Neural cell (in vitro differentiated cells): ENCODE data around the gene SFT2D1. TPM values are rescaled to one million over a fixed set of nuclear protein-coding genes. Genes with fewer than 3 reads are reported as not detected.

Experiments
- H2AFZ ChIP-seq: fragments of 200-600, 300-800 bp; sonication (generic), shearing (Covaris generic); 2 replicates; pipeline ENCODE4 v1.6.0; 2014; ENCODE audit warnings: low read depth, mild to moderate bottlenecking, antibody characterized with exemption, low read length, moderate library complexity
- H3F3A ChIP-seq: fragments of 200-600 bp; shearing (Covaris generic); 2 replicates; pipeline ENCODE4 v1.6.1; 2016; ENCODE audit warnings: mild to moderate bottlenecking, moderate library complexity, mixed read lengths, antibody characterized with exemption, low read length; ENCODE audit not compliant: insufficient read depth, poor library complexity, severe bottlenecking
- H3K27ac ChIP-seq: fragments of 200-600, 300-800 bp; sonication (generic), shearing (Covaris generic); 2 replicates; pipeline ENCODE4 v1.5.1; 2014; ENCODE audit warnings: mild to moderate bottlenecking, low read length, moderate library complexity
- H3K27me3 ChIP-seq: fragments of 300-800, 200-600 bp; sonication (generic), shearing (Covaris generic); 2 replicates; pipeline ENCODE4 v1.6.0; 2014; ENCODE audit warnings: mild to moderate bottlenecking, low read depth, low read length, moderate library complexity; ENCODE audit not compliant: insufficient read depth
- H3K36me3 ChIP-seq: fragments of 300-800, 200-600 bp; sonication (generic), shearing (Covaris generic); 2 replicates; pipeline ENCODE4 v1.5.1; 2014; ENCODE audit warnings: mild to moderate bottlenecking, antibody characterized with exemption, low read length, moderate library complexity; ENCODE audit not compliant: insufficient read depth
- H3K4me2 ChIP-seq: fragments of 300-800, 200-600 bp; sonication (generic), shearing (Covaris generic); 2 replicates; pipeline ENCODE4 v1.6.0; 2014; ENCODE audit warnings: mild to moderate bottlenecking, low read length
- H3K4me3 ChIP-seq: fragments of 300-800, 200-600 bp; sonication (generic), shearing (Covaris generic); 2 replicates; pipeline ENCODE4 v1.5.1; 2014; ENCODE audit warnings: mild to moderate bottlenecking, low read length, moderate library complexity
- H3K79me2 ChIP-seq: fragments of 200-600 bp; shearing (Covaris generic); replicated peaks from 2 replicates; pipeline ENCODE4 v1.6.0; 2014; ENCODE audit warnings: mild to moderate bottlenecking, low read length, moderate library complexity; ENCODE audit not compliant: insufficient read depth
- H3K9ac ChIP-seq: fragments of 300-800, 200-600 bp; sonication (generic), shearing (Covaris generic); 2 replicates; pipeline ENCODE4 v1.6.1; 2016; ENCODE audit warnings: mild to moderate bottlenecking, low read length, mixed read lengths
- H3K9me2 ChIP-seq: fragments of 200-600 bp; shearing (Covaris generic); 2 replicates; pipeline ENCODE4 v1.6.1; 2016; ENCODE audit warnings: mild to moderate bottlenecking, low read length, mixed read lengths; ENCODE audit not compliant: insufficient read depth
- H3K9me3 ChIP-seq: fragments of 200-600, 300-800 bp; sonication (generic), shearing (Covaris generic); 2 replicates; pipeline ENCODE4 v1.6.1; 2016; ENCODE audit warnings: mild to moderate bottlenecking, mixed run types, low read length, moderate library complexity, mixed read lengths
- H4K20me1 ChIP-seq: fragments of 200-600 bp; shearing (Covaris generic); 2 replicates; pipeline ENCODE4 v1.6.1; 2016; ENCODE audit warnings: mild to moderate bottlenecking, mixed run types; ENCODE audit not compliant: insufficient read depth
- EP300 ChIP-seq: fragments of 450-650 bp; conservative IDR thresholded peaks from 2 replicates; pipeline ENCODE4 v1.6.1; 2014; ENCODE audit warnings: antibody characterized with exemption, mild to moderate bottlenecking, moderate library complexity; ENCODE audit not compliant: poor library complexity, severe bottlenecking
- EZH2 ChIP-seq: fragments of 200-600, 300-800 bp; shearing (Covaris generic), sonication (generic); IDR thresholded peaks from 2 replicates; pipeline ENCODE4 v1.6.1; 2014; ENCODE audit warnings: antibody characterized with exemption, low read length, borderline replicate concordance, mild to moderate bottlenecking; ENCODE audit not compliant: insufficient read depth, poor library complexity, severe bottlenecking
- MXI1 ChIP-seq: fragments of 450-650 bp; conservative IDR thresholded peaks from 2 replicates; pipeline ENCODE4 v1.6.1; 2014; ENCODE audit warnings: antibody characterized with exemption, mild to moderate bottlenecking; ENCODE audit not compliant: poor library complexity, severe bottlenecking
- POLR2AphosphoS5 ChIP-seq: IDR thresholded peaks from 2 replicates; pipeline ENCODE4 v1.6.1; 2012
- RAD21 ChIP-seq: fragments of 450-650 bp; conservative IDR thresholded peaks from 2 replicates; pipeline ENCODE4 v1.6.1; 2014; ENCODE audit warnings: antibody characterized with exemption, mild to moderate bottlenecking, moderate library complexity
- REST ChIP-seq: IDR thresholded peaks from 2 replicates; pipeline ENCODE4 v1.6.1; 2012; ENCODE audit warnings: borderline replicate concordance
- TAF1 ChIP-seq: IDR thresholded peaks from 2 replicates; pipeline ENCODE4 v1.6.1; 2012; ENCODE audit warnings: low read depth
- polyA plus RNA-seq: library from polyadenylated mRNA; depleted of rRNA; stranded (reverse); fragments of >200 nt; gene quantifications from 2 replicates; pipeline ENCODE4 v1.2.3, GENCODE V29; 2014
- TF ChIP-seq, protein P1 (sequence below): fragments of 450-650 bp; IDR thresholded peaks from 2 replicates; pipeline ENCODE4 v1.5.1; 2014; ENCODE audit warnings: antibody characterized with exemption, mild to moderate bottlenecking, moderate library complexity; ENCODE audit not compliant: poor library complexity, severe bottlenecking

SFT2D1 gene
- polyA plus RNA-seq, 1 donor from 2014 or later = 81.7 TPM

GRCh38 chr6:166377721-166378120, 35.4 kb upstream of the SFT2D1 start:
- no peaks in the 10 kb centered on the region for H3K9me2 ChIP-seq
- no peak overlapping the region for H3K9ac ChIP-seq
- TF ChIP-seq POLR2AphosphoS5 (no peak), TAF1 (no peak), REST (no peak), MXI1 (no peak)
- no peak overlapping the region for H3K27ac ChIP-seq
- no peaks in the 10 kb centered on the region for H3F3A ChIP-seq
- H4K20me1 ChIP-seq = no peaks in the 10 kb centered on the region
- no peak overlapping the region for H3K4me2 ChIP-seq
- H3K36me3 ChIP-seq = no peaks in the 10 kb centered on the region
- no peaks in the 10 kb centered on the region for H3K27me3 ChIP-seq
- H3K79me2 ChIP-seq = peaks cover 9% of the 10 kb centered on the region
- H3K9me3 ChIP-seq = no peaks in the 10 kb centered on the region
- H3K4me3 ChIP-seq = no peak overlapping the region
- H2AFZ ChIP-seq = no peak overlapping the region

- Histone ChIP-seq H3K9ac (no peak overlapping the region), H4K20me1 (no peaks in the 10 kb centered on the region), H3K4me3 (no peak overlapping the region), H3K79me2 (no peaks in the 10 kb centered on the region), H3F3A (no peaks in the 10 kb centered on the region), H3K4me2 (no peak overlapping the region), H3K9me2 (no peaks in the 10 kb centered on the region), H3K27me3 (no peaks in the 10 kb centered on the region), H2AFZ (no peak overlapping the region), H3K36me3 (no peaks in the 10 kb centered on the region), H3K9me3 (no peaks in the 10 kb centered on the region), H3K27ac (no peak overlapping the region)
- no peak for TF ChIP-seq POLR2AphosphoS5
- no peak for TF ChIP-seq EZH2
- TF ChIP-seq EP300 = no peak
- TF ChIP-seq REST = no peak
- no peak for TF ChIP-seq RAD21
- TF ChIP-seq, protein P1, sequence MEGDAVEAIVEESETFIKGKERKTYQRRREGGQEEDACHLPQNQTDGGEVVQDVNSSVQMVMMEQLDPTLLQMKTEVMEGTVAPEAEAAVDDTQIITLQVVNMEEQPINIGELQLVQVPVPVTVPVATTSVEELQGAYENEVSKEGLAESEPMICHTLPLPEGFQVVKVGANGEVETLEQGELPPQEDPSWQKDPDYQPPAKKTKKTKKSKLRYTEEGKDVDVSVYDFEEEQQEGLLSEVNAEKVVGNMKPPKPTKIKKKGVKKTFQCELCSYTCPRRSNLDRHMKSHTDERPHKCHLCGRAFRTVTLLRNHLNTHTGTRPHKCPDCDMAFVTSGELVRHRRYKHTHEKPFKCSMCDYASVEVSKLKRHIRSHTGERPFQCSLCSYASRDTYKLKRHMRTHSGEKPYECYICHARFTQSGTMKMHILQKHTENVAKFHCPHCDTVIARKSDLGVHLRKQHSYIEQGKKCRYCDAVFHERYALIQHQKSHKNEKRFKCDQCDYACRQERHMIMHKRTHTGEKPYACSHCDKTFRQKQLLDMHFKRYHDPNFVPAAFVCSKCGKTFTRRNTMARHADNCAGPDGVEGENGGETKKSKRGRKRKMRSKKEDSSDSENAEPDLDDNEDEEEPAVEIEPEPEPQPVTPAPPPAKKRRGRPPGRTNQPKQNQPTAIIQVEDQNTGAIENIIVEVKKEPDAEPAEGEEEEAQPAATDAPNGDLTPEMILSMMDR = no peak
These were observed 32.7 kb upstream of the SFT2D1 start for GRCh38 chr6:166375013-166375412.
